Stimulated activated CD8-positive, alpha-beta memory T cell treated with anti-CD3 and anti-CD28 coated beads, Interleukin-4, amount 100 ng/mL, for 24 hours (primary cell): ENCODE results near the gene CDS1.
"Not testable (repeated sequence)": the region's sequence is repeated elsewhere in the genome, so short reads cannot be mapped to it uniquely, and the experiment has no call there.

Source experiments
- DNase-seq: peaks from one replicate; pipeline ENCODE4 v3.0.0-alpha.2; 2020; ENCODE audit warnings: low read depth

Gene CDS1

DNA sequence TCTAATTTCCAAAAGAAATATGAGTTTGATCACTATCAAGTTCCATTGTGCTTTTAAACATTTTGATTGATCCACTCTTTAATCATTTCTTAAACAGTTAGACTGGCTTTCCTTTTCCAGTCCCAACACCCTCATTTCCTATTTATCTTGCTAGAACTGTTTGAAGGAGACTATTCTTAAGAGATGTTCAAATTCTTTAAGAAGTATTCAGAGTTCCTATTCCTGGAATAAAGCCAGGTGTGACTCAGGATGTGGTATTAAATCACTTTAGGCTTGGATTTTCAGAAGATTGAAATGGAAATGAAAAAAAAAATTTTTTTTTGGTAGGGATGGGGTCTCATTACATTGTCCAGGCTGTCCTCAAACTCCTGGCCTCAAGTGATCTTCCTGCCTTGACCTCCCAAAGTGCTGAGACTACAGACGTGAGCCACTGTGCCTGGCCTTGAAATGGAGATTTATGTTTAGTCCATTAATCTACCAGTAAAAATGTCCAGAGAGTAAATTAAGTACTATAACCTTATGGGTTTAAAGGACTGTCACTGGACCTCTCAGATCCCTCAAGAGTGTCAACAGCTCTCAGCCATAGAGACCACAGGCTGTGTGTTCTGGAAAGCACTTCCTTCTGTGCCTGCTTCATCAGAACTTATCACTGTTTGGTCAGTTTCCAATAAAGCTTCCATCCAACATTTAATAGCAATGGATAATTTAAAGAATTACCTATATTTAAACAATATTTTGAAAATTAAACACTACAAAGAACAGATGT, 90.7 kb downstream of the CDS1 start:
- DNase-seq, result no peak

DNA sequence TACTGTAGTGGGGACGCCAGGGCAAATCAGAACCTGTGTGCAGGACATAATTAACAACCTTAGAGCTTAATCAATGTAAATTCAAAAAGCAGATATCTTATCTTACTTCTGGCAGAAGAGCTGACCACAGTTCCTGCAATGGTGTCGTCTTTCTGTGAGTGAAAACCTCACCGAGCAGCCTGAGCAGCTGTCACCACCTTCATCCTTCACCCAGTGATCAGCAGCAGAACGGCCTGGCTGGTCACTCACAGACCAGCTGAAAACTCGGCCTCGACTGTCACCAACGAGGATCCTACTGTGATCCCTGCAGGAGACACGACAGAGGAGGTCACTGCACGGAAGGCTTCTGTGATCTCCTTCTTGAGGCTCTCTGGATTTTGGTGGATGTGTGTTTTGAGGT, 94.2 kb downstream of the CDS1 start:
- DNase-seq, result no peak

DNA sequence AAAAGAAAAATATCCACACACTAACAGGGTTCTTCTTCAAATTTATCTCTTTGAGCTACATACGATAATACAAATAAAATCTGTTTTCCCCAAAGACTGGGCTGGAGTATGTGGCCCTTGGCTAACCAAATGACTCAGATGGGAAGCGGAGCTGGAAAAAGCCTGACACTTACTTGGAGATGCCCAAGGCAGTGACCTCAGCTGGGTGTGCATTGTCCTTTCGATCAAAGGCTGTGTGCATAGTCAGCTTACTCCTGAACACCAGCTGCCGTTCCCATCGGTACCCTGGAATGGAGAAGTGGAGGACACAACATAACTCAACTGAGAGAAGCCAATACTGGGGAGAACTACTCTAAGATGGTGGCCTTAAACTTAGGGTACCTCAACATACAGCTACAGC, 95.1 kb downstream of the CDS1 start:
- no peak for DNase-seq

DNA sequence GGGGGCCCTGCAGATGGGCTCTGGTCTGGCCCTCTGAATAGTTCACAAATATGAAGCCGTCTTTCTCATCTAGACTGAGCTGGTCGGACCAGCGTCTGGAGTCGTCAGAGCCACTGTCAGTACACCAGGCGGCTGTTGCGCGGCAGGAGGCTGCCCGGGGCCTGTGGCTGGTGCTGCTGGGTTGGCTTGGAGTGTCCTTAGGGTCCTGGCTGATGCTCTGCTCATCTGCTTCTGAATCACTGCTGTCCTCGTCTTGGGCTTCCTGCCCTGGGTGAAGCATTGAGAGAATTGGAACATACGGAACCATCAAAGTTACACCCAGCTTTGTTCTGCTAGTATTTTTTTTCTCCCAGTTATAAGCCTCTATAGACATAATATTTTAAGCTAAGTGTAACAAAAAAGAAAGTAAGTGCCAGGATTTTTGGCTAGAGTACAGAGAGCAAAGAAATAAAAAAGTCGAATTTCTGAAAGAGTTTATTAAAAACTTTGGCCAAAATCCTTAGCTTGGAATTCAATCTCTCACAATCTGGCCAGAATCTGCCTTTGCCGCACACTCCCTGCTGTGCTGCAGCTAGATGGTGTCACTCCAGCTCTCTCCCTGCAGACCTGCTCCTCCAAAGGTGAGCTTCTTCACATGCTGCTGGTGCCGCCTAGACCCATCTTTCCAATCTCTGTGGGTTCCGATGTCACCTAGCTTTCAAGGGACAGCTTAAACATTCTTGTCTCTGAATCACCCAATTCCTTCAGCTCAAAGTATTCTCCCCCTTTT, 96.2 kb downstream of the CDS1 start:
- no peak for DNase-seq

DNA sequence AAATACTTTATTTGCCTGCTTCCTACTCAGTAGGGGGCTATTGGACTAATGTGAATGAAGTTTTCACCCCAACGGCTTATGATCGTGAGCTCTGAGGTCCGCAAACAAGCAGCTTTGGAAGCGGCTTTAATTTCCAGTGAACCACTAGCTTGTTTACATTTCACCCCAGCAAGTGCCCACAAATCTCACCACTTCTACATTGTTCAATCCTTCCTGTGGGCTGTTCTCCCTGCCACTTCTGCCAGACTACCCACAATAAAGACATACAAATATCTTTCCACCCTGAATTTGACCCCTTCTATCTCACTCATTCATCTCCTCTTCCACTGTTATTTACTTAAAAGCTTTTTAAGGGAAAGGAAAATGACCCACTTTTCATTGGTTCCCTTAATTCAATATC, 98.0 kb downstream of the CDS1 start:
- DNase-seq, result no peak

GRCh38 chr4:84681486-84682274, 98.8 kb downstream of the CDS1 start:
- DNase-seq, result no peak

DNA sequence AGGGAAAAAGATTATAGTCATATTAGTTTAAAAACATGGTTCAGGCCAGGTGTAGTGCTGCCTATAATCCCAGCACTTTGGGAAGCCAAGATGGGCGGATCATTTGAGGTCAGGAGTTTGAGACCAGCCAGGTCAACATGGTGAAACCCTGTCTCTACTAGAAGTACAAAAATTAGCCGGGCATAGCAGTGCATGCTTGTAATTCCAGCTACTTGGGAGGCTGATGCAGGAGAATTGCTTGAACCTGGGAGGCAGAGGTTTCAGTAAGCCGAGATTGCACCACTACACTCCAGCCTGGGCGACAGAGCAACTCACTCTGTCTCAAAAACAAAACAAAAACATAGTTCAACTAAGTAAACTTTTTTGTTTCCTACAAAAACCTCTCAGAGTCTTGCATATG, 99.7 kb downstream of the CDS1 start:
- not testable (repeated sequence) for DNase-seq

GRCh38 chr4:84683064-84683850, 100.3 kb downstream of the CDS1 start:
- DNase-seq, result no peak

- no peak for DNase-seq
Measured at GRCh38 chr4:84684361-84684760, 101.4 kb downstream of the CDS1 start.

- no peak for DNase-seq
Measured at GRCh38 chr4:84685105-84685504, 102.2 kb downstream of the CDS1 start.

GRCh38 chr4:84688605-84689004, 105.7 kb downstream of the CDS1 start:
- no peak for DNase-seq

- DNase-seq, result no peak
Measured at GRCh38 chr4:84689197-84689596, 106.3 kb downstream of the CDS1 start.

DNA sequence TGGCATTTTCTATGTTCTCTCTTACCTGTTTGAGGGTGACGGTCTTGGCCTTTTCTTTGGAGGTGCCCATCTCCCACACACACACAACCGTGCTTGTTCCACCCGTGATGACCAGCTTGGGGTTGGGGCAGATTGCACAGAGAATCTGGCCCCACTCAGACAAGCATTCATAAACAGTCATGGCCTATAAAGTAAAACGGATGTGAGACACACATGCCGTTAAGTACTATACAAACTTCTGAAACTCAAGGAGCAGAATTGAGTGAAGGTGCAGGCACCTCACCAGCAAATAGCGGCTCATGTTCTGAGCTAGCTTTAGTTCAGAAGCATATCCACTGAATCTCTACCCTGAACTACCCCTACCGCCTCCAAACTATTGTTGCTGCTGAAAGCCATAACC, 107.6 kb downstream of the CDS1 start:
- no peak for DNase-seq

DNA sequence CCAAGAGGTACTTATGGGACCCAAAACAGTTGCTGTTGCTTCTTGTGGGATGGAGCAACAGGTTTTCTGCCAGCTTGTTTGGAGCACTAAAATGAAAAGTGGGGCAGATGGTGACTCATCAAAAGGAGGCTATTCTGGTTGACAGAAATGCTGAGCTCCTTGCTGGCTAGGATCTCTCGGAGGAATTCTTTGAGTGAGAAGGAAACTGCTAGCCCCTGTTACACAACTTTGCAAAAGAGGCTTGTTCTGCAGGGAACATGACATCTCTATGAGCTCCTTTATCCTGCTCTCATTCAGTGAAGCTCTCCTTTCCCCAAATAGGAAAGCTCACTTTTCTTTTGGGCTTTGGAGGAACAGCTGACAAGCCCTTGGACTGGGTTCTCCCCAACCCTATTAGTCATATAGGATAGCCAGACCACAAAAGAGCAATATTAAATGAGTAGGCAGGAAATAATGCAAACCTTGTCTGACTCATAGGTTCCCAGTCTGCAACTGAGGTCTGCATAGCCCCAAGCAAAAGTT, 108.3 kb downstream of the CDS1 start:
- DNase-seq, result no peak

- DNase-seq, result no peak
Measured at GRCh38 chr4:84691800-84692199, 108.9 kb downstream of the CDS1 start.

- DNase-seq, result no peak
Measured at GRCh38 chr4:84697159-84697558, 114.2 kb downstream of the CDS1 start.

DNA sequence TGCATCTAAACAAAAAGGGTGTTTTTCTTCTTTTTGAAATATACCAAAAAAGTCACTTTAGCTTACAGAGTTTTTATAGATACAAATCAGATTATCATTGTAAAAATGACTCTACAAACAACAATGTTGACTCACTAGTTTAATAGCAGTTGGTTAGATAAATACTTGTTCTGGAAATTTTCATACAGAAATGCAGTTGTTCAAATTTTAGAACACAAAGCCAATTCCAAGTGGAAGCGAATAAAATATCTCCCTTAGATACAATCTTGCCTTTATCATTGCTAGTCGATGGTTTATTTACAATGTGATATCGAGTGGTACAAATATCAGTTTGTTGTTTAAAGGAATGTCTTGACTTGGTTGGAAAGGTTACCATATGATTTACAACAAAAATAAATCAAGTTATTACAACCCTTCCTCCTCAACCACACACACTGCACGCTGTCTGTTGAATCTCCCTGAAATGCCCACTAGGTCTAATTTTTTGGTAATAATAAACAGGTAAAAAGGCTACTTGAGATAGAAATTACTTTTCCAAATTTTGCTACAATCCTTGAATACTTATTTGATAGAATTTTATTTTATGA, 114.8 kb downstream of the CDS1 start:
- no peak for DNase-seq

GRCh38 chr4:84699001-84699671, 116.2 kb downstream of the CDS1 start:
- no peak for DNase-seq
